Endodermal cell (in vitro differentiated cells): ENCODE measurements around the gene PABPN1L. TPM values are rescaled to one million over a fixed set of nuclear protein-coding genes. Genes with fewer than 3 reads are reported as not detected.

Source experiments
- DNase-seq: peaks from one replicate; pipeline ENCODE4 v3.0.0-alpha.2; 2017
- H3K27ac ChIP-seq: 2 replicates; pipeline ENCODE4 v1.5.1; 2013; ENCODE audit warnings: mild to moderate bottlenecking, low read depth, low read length, moderate library complexity
- H3K27me3 ChIP-seq: 2 replicates; pipeline ENCODE4 v1.6.1; 2013; ENCODE audit warnings: mild to moderate bottlenecking, low read length, moderate library complexity; ENCODE audit not compliant: insufficient read depth, control insufficient read depth, poor library complexity, severe bottlenecking
- H3K36me3 ChIP-seq: 2 replicates; pipeline ENCODE4 v1.7.0; 2013; ENCODE audit warnings: mild to moderate bottlenecking, low read length, moderate library complexity; ENCODE audit not compliant: control insufficient read depth, insufficient read depth
- H3K4me1 ChIP-seq: one replicate; pipeline ENCODE4 v1.7.0; 2013; ENCODE audit warnings: low read length; ENCODE audit not compliant: control insufficient read depth, insufficient read depth
- H3K4me3 ChIP-seq: 2 replicates; pipeline ENCODE4 v1.5.1; 2013; ENCODE audit warnings: mild to moderate bottlenecking, low read length, moderate library complexity
- H3K9ac ChIP-seq: 2 replicates; pipeline ENCODE4 v1.6.1; 2013; ENCODE audit warnings: mild to moderate bottlenecking, low read length, moderate library complexity; ENCODE audit not compliant: poor library complexity, severe bottlenecking; ENCODE audit errors: extremely low read depth
- H3K9me3 ChIP-seq: 2 replicates; pipeline ENCODE4 v1.6.1; 2013; ENCODE audit warnings: mild to moderate bottlenecking, low read length, moderate library complexity; ENCODE audit not compliant: control insufficient read depth
- H3K27ac Mint-ChIP-seq: 2 replicates; pipeline ENCODE4 v1.8.0; 2020; ENCODE audit warnings: mixed read lengths
- H3K27me3 Mint-ChIP-seq: 2 replicates; pipeline ENCODE4 v1.8.0; 2021; ENCODE audit warnings: mild to moderate bottlenecking, mixed read lengths; ENCODE audit not compliant: insufficient read depth
- H3K36me3 Mint-ChIP-seq: 2 replicates; pipeline ENCODE4 v1.8.0; 2020; ENCODE audit warnings: low read depth, mixed read lengths
- H3K4me1 Mint-ChIP-seq: 2 replicates; pipeline ENCODE4 v1.8.0; 2020; ENCODE audit warnings: mixed read lengths
- H3K4me3 Mint-ChIP-seq: 2 replicates; pipeline ENCODE4 v1.8.0; 2020; ENCODE audit warnings: mild to moderate bottlenecking, moderate library complexity, mixed read lengths
- H3K9me3 Mint-ChIP-seq: 2 replicates; pipeline ENCODE4 v1.8.0; 2020; ENCODE audit warnings: mild to moderate bottlenecking, mixed read lengths
- CTCF ChIP-seq: fragments of 200-600 bp; sonication (generic); conservative IDR thresholded peaks from 2 replicates; pipeline ENCODE4 v1.5.0; 2021; ENCODE audit warnings: antibody characterized with exemption, mild to moderate bottlenecking
- WGBS, 2 experiments: methylation state at CpG; one replicate each; pipeline versions ENCODE4 v1.1.5 to v1.1.7; 2013; ENCODE audit warnings: missing lambda C conversion rate in 2 of 2, mixed read lengths in 1 of 2; ENCODE audit not compliant: insufficient coverage in 1 of 2, insufficient read length in 1 of 2; 5-methylcytosine and 5-hydroxymethylcytosine counted together
- total RNA-seq, 2 donors: library from RNA; stranded (reverse); fragmentation: NEBNext Ultra II Directional in 1 of 2; extraction: Animal tissue kit (Norgen Biotek cat#: 25700) in 1 of 2; gene quantifications; 2 replicates in 1 of 2; 3 replicates in 1 of 2; pipeline ENCODE4 v1.2.1, GENCODE V29; 2021

PABPN1L gene
- total RNA-seq, 2 donors from 2014 or later, result not detected

DNA sequence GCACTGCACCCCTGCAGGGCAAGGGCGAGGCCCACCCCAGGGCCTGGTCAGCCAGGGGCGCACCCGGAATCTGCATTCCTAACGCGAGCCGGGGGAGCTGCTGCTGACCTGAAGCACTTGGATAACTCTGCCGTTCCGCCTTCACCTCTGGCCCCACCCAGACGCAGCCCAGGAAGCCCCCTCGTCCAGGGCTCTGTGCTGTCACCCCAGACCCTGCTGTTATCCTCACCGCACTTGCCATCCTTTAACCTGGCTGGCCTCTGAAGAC, 13.3 kb upstream of the PABPN1L start:
- Mint-ChIP-seq H3K36me3 (no peaks in the 10 kb centered on the region), H3K27me3 (no peaks in the 10 kb centered on the region), H3K27ac (no peak overlapping the region), H3K4me1 (no peaks in the 10 kb centered on the region), H3K4me3 (no peak overlapping the region), H3K9me3 (no peaks in the 10 kb centered on the region)
- H3K27me3 ChIP-seq, result no peaks in the 10 kb centered on the region
- no peak overlapping the region for H3K4me3 ChIP-seq
- WGBS, 2 experiments, result 86 to 89% methylated on average over 8 to 11 of the region's 11 CpGs
- H3K9ac ChIP-seq, result no peak overlapping the region
- H3K4me1 ChIP-seq, result no peaks in the 10 kb centered on the region
- TF ChIP-seq CTCF, result no peak
- no peak overlapping the region for H3K27ac ChIP-seq
- no peak for DNase-seq
- H3K9me3 ChIP-seq, result no peaks in the 10 kb centered on the region
- no peaks in the 10 kb centered on the region for H3K36me3 ChIP-seq

GRCh38 chr16:88878967-88879787, 12.7 kb upstream of the PABPN1L start:
- Histone ChIP-seq H3K4me3 (no peak overlapping the region), H3K36me3 (no peaks in the 10 kb centered on the region), H3K9me3 (no peaks in the 10 kb centered on the region), H3K4me1 (no peaks in the 10 kb centered on the region), H3K27ac (no peak overlapping the region), H3K9ac (no peak overlapping the region), H3K27me3 (no peaks in the 10 kb centered on the region)
- Mint-ChIP-seq H3K4me3 (no peak overlapping the region), H3K27ac (no peak overlapping the region), H3K4me1 (no peaks in the 10 kb centered on the region), H3K9me3 (no peaks in the 10 kb centered on the region), H3K36me3 (no peaks in the 10 kb centered on the region), H3K27me3 (no peaks in the 10 kb centered on the region)
- DNase-seq, result no peak
- 94 to 95% methylated on average over 42 to 45 of the region's 45 CpGs for WGBS, 2 experiments
- TF ChIP-seq CTCF, result peak; percentile 27

GRCh38 chr16:88878356-88878755, 11.9 kb upstream of the PABPN1L start:
- no peak overlapping the region for H3K27ac Mint-ChIP-seq
- H3K4me3 Mint-ChIP-seq, result no peak overlapping the region
- H3K36me3 Mint-ChIP-seq, result no peaks in the 10 kb centered on the region
- H3K27me3 Mint-ChIP-seq, result no peaks in the 10 kb centered on the region
- no peaks in the 10 kb centered on the region for H3K4me1 Mint-ChIP-seq
- Histone ChIP-seq H3K36me3 (no peaks in the 10 kb centered on the region), H3K27me3 (no peaks in the 10 kb centered on the region), H3K4me3 (no peak overlapping the region), H3K9me3 (no peaks in the 10 kb centered on the region), H3K4me1 (no peaks in the 10 kb centered on the region), H3K27ac (no peak overlapping the region), H3K9ac (no peak overlapping the region)
- WGBS, 2 experiments, result 93 to 95% methylated on average over 15 to 20 of the region's 20 CpGs
- no peak for TF ChIP-seq CTCF
- DNase-seq, result no peak
- no peaks in the 10 kb centered on the region for H3K9me3 Mint-ChIP-seq
